ENCODE measurements around the gene SKIC2. TPM values are rescaled to one million over a fixed set of nuclear protein-coding genes. Genes with fewer than 3 reads are reported as not detected.

SKIC2 gene
- total and polyA plus RNA-seq, 10 of the 15 experiments (the other 5 are each of a cell fraction or from before 2014, with no cell fraction given) = 3.3 to 79.2 (median 32.5) TPM

- TF ChIP-seq ATF3 (IDR thresholded peaks at IDR 0.05; ENCODE audit: borderline replicate concordance, extremely low read depth, low read depth, low read length) (0 out of 2 replicates have a peak, but pooled peaks have one; percentile 39), MYB (IDR thresholded peaks at IDR 0.05; ENCODE audit: borderline replicate concordance, low read depth, low read length) (no peak), NFXL1 (IDR thresholded peaks at IDR 0.05; ENCODE audit: borderline replicate concordance) (no peak), MYC (IDR thresholded peaks at IDR 0.05; ENCODE audit: insufficient read depth, insufficient read length, insufficient replicate concordance, low read length, severe bottlenecking) (peak; percentile 57), SMARCA5 (IDR thresholded peaks at IDR 0.05) (peak; percentile 72; the same call in 1 of the 2 replicates), TAF1 (IDR thresholded peaks at IDR 0.05; ENCODE audit: borderline replicate concordance, low read depth, low read length) (peak; percentile 38; the same call in 1 of the 2 replicates), MXI1 (IDR thresholded peaks at IDR 0.05; ENCODE audit: low read depth, low read length) (no peak), PAX5 (IDR thresholded peaks at IDR 0.05; ENCODE audit: borderline replicate concordance, low read depth, low read length) (peak; percentile 2; the same call in 1 of the 2 replicates), SMAD1 (IDR thresholded peaks at IDR 0.05; ENCODE audit: low read depth, partially characterized antibody) (peak; percentile 47), YY1 (IDR thresholded peaks at IDR 0.05; ENCODE audit: low read depth, low read length) (peak; percentile 57; the same call in 1 of the 2 replicates), POU2F2 (IDR thresholded peaks at IDR 0.05; ENCODE audit: borderline replicate concordance, low read depth, low read length) (peak; percentile 54; the same call in 1 of the 3 replicates), JUND (IDR thresholded peaks at IDR 0.05; ENCODE audit: low read depth, low read length) (peak; percentile 93)
- TF ChIP-seq, protein P1, sequence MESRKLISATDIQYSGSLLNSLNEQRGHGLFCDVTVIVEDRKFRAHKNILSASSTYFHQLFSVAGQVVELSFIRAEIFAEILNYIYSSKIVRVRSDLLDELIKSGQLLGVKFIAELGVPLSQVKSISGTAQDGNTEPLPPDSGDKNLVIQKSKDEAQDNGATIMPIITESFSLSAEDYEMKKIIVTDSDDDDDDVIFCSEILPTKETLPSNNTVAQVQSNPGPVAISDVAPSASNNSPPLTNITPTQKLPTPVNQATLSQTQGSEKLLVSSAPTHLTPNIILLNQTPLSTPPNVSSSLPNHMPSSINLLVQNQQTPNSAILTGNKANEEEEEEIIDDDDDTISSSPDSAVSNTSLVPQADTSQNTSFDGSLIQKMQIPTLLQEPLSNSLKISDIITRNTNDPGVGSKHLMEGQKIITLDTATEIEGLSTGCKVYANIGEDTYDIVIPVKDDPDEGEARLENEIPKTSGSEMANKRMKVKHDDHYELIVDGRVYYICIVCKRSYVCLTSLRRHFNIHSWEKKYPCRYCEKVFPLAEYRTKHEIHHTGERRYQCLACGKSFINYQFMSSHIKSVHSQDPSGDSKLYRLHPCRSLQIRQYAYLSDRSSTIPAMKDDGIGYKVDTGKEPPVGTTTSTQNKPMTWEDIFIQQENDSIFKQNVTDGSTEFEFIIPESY (IDR thresholded peaks at IDR 0.05) = 0 out of 2 replicates have a peak, but pooled peaks have one; percentile 9
- TF ChIP-seq, protein P2, sequence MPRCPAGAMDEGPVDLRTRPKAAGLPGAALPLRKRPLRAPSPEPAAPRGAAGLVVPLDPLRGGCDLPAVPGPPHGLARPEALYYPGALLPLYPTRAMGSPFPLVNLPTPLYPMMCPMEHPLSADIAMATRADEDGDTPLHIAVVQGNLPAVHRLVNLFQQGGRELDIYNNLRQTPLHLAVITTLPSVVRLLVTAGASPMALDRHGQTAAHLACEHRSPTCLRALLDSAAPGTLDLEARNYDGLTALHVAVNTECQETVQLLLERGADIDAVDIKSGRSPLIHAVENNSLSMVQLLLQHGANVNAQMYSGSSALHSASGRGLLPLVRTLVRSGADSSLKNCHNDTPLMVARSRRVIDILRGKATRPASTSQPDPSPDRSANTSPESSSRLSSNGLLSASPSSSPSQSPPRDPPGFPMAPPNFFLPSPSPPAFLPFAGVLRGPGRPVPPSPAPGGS (IDR thresholded peaks at IDR 0.05; ENCODE audit: borderline replicate concordance, insufficient read depth, low read depth, low read length, poor library complexity, severe bottlenecking) = peak; percentile 6
Observed at GRCh38 chr6:31971279-31971992, 12.5 kb downstream of the SKIC2 start (continued).

Data from GM12878 (cell line).